OCI-LY7 (cell line): ENCODE measurements around the gene TRHDE.

Experiments
- EZH2phosphoT487 ChIP-seq: fragments of 200-600 bp; sonication (generic); IDR thresholded peaks from 2 replicates; pipeline ENCODE4 v1.6.1; 2018; ENCODE audit warnings: low read depth, borderline replicate concordance, mild to moderate bottlenecking, mixed run types, antibody characterized with exemption, low read length, moderate library complexity, mixed read lengths
- TF ChIP-seq, protein P1 (sequence below): fragments of 200-600 bp; sonication (generic); conservative IDR thresholded peaks from 2 replicates; pipeline ENCODE4 v1.5.1; 2014; ENCODE audit warnings: mild to moderate bottlenecking, antibody characterized with exemption, low read length, moderate library complexity, mixed read lengths

DNA sequence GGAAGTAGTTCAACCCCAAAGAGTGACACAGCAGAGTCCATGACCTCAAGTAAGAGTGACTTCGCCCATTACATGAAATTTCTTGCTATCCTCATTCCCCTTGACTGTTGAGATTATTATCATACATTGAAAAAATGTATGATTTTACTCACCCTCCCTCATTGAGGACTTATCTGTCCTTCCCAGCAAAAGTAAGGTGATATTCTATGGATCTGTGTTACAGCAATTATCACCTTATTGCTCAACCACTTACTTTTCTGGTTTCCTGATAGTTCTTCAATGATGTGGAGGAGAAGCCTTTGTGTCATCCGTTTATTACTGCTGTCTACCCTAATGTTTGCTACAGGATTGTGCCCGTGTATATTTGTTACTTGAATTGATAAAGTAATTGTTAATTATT lies 306.2 kb downstream of the TRHDE start:
- TF ChIP-seq, protein P1, sequence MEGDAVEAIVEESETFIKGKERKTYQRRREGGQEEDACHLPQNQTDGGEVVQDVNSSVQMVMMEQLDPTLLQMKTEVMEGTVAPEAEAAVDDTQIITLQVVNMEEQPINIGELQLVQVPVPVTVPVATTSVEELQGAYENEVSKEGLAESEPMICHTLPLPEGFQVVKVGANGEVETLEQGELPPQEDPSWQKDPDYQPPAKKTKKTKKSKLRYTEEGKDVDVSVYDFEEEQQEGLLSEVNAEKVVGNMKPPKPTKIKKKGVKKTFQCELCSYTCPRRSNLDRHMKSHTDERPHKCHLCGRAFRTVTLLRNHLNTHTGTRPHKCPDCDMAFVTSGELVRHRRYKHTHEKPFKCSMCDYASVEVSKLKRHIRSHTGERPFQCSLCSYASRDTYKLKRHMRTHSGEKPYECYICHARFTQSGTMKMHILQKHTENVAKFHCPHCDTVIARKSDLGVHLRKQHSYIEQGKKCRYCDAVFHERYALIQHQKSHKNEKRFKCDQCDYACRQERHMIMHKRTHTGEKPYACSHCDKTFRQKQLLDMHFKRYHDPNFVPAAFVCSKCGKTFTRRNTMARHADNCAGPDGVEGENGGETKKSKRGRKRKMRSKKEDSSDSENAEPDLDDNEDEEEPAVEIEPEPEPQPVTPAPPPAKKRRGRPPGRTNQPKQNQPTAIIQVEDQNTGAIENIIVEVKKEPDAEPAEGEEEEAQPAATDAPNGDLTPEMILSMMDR: no peak
- TF ChIP-seq EZH2phosphoT487: no peak
